GM18526 (cell line): Measurements from ENCODE around the gene RRAD.

Source experiments
- POLR2A ChIP-seq: IDR thresholded peaks from 3 replicates; pipeline ENCODE4 v1.6.1; 2011; ENCODE audit not compliant: insufficient read length; ENCODE audit errors: extremely low read depth

RRAD gene

DNA sequence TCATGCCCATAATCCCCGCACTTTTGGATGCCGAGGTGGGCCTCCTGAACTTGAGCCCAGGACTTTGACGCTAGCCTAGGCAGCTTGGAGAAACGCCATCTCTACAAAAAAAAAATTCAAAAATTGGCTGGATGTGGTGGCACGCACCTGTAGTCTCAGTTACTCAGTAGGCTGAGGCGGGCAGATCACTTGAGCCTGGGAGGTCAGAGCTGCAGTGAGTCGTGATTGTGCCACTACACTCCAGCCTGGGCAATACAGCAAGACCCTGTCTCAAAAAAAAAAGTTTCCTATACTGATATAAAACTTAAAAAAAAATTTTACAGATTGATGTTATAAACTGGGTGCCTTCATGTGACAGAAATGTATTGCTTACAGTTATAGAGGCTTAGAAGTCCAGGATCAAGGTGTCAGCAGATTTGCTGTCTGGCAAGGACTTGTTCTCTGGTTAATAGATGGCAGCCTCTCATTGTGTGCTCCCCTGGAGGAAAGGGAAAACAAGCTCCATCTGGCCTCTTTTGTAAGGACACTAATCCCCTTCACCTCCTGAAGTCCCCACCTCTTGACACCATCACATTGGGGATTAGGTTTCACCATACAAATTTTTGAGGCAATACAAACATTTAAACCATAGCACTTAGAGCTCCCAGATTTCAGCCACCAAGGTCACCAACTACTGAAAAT is 27.2 kb upstream of the RRAD start:
- no peak for TF ChIP-seq POLR2A

DNA sequence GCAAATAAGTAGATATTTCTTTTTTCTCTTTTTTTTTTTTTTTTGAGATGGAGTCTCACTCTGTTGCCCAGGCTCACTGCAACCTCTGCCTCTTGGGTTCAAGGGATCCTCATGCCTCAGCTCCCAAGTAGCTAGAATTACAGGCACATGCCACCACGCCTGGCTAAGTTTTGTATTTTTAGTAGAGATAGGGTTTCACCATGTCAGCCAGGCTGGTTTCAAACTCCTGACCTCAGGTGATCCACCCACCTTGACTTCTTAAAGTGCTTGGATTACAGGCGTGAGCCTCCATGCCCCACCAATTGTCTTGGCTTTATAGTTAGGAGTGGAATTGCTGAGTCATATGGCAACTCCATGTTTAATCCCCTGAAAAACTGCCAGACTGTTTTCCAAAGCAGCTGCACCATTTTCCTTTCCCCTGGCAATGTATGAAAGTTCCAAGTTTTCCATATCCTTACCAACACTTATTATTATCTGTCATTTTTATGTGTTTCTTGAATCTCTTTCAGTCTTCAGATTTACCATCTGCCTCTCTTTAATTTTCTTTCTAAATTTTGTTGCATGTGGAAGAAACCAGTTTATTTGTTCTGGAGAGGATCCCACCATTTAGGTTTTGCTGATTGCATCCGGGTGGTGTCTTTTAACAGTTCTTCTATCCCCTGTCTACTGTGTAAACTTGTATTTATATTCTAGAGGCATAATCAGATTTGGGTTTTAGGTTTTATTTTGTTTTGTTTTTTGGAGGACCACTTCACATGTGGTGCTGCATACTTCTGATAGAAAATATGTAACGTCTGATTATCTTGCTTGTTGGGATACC is 25.8 kb upstream of the RRAD start:
- TF ChIP-seq POLR2A = no peak

DNA sequence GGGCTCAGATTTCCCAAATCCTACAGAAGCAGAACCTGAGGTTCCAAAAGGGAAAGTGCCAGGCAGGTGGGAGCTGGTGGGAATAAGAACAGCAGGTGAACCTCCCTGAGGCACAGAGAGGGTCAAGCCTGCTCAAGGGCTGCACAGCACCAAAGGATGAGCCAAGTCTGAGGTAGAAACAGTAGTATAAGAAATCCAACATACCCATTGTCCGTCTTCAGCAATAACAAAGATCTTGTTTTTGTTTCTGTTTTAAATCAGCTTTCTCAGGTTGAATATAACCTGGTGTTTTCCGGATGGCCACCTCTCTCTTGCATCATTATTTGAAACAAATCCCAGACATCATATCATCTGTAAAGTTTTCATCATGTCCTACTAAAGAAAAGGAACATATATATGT is 25.1 kb upstream of the RRAD start:
- no peak for TF ChIP-seq POLR2A

DNA sequence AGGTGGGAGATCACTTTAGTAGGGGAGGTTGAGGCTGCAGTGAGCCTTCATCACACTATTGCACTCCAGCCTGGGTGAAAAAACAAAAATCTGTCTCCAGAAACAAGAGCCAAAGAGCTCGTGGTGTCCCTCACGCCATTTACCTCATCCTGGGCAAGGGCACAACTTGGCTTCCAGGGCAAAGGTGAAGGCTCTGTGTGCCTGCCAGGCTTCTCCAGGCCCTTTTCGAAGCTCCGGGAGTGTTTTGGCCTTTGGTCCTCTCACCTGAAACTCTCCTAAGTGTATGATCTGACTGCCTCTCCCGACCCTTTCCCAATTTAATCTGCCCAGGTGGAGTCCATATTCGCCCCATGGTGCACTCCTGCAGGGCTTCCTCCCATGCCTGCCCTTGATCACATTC is 24.1 kb upstream of the RRAD start:
- no peak for TF ChIP-seq POLR2A

DNA sequence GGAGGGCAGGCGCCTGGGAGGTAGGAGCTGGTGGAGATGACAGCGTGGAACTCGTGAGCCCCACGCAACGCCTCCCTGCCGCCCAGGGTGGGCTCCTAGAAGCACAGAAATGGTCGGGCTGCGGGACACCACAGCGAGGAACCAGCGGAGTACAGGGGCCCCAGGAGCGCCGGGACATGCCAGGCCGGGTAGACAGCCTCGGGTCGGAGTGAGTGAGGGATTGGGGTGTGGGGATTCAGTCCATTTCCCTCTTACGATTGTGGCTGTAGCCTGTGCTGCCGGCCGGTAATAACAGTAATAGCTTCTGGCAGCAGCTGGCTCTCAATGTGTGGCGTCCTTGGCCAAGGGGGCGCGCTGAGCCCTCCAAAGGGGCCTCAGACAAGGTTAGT is 23.5 kb upstream of the RRAD start:
- TF ChIP-seq POLR2A = no peak

DNA sequence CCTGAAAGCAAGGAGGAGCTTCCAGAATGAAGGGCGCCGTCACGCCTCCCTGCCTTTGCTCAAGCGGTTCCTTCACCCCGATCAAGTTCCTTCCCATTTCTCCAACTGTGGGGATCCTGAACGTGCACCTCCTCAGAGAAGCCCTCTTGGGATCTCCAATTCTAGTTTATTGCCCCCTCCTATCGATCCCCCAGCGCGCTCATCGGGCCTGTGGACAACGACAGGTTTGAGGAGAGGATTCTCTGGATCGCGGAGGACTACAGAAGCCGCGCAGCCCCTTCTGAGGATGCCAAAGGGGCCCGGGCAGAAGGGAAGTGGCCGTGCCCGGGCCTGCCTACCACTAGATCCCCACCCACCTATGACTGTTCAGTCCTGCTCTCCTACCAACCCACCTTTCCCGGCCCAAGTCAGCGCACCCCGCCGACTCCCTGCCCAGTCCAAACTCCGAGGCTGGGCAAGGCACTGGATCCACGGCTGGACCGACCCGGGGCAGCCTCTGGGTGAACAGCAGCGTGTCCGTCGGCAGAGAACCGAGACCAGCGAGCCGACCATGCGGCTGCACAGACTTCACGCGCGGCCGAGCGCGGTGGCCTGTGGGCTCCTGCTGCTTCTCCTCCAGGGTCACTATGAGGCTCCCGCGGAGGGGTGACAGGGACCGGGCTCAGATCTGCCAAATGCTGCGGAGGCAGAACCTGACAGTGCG is 22.9 kb upstream of the RRAD start:
- no peak for TF ChIP-seq POLR2A

DNA sequence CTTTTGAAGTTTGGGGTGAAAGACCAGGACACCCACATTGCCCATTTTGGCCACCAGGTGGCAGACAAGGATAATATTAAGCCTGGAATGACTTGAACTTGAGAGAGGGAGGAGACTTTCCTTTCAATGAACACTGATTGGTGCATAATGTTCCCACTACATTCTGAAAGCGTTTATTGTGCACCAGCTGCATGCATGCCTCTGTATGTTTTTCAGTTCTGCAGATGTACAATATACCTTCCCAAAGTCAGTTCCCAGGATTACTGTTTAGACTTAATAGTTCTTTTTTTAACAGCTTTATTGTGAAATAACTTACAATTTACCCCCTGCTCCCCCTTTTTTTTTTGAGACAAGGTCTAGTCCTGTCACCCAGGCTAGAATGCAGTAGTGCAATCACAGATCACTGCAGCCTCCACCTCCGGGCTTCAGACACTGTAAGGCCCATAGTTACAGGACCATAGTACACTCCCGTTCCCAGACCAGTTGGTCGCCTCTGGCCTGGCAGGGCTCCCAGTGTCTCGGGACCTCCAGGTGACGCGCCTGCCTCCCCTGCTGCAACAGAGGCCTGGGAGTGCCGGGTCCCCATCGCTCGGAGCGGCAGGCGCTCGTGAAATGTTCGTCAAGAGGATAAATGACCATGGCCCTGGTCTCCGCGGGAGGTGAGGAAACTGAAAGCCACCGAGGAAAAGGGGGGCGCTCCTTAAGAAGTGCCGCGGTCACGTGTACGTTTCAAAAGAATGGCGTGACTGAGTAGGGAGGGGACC is 22.1 kb upstream of the RRAD start:
- no peak for TF ChIP-seq POLR2A

DNA sequence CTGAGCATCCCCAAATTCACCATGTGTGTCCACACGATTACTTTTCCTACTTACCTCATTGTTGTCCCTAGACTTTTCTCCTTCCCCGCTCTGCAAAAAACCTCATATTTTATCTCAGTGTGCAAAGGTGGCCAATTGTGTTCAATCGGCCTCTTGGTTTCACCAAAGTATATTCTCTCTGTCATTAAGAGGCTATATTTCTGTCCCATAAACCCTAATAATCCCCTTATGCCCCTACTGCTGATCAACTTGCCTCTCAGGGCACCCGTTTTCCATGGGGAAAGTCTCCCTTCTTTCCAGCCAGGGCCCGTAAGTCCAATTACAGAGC is 21.6 kb upstream of the RRAD start:
- TF ChIP-seq POLR2A = no peak

DNA sequence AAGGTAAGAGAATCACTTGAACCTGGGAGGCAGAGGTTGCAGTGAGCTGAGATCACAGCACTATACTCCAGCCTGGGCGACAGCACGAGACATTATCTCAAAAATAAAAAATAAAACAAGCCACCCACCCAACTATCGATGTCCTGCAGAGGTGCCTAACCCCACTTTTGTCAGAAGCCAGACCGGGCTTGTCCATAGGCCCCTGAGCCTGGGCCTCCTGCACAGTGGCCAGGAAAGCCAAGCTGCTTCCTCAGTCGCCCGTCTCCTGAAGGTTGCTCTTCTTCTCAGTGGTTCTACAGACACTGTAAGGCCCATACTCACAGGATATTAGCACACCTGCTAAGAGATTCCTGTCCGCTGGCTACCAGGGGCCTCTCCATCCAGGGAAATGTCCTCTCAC is 21.2 kb upstream of the RRAD start:
- no peak for TF ChIP-seq POLR2A

DNA sequence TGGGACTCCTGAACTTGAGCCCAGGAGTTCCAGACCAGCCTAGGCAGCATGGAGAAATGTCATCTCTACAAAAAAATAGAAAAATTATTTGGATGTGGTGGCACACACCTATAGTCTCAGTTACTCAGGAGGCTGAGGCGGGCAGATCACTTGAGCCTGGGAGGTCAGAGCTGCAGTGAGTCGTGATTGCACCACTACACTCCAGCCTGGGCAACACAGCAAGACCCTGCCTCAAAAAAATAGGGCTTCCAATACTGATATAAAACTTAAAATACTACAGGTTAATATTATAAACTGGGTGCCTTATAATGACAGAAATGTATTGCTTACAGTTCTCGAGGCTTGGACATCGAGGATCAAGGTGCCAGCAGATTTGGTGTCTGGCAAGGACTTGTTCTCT is 20.6 kb upstream of the RRAD start:
- TF ChIP-seq POLR2A = no peak

DNA sequence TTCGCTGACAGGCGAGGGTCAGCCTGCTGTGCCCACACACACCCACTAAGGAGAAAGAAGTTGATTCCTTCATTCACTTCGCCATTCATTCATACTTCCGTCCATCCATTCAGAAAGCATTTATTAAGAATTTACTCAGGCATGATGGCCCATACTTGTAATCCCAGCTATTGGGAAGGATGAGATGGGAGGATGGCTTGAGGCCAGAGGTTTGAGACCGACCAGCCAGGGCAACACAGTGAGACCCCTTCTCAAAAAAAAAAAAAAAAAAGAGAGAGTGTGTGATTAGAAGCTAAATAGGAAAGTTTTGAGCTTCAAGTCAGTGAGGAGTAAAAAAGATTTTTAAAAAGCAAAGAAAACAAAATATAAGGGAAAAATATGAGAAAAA is 18.7 kb upstream of the RRAD start:
- TF ChIP-seq POLR2A = no peak

DNA sequence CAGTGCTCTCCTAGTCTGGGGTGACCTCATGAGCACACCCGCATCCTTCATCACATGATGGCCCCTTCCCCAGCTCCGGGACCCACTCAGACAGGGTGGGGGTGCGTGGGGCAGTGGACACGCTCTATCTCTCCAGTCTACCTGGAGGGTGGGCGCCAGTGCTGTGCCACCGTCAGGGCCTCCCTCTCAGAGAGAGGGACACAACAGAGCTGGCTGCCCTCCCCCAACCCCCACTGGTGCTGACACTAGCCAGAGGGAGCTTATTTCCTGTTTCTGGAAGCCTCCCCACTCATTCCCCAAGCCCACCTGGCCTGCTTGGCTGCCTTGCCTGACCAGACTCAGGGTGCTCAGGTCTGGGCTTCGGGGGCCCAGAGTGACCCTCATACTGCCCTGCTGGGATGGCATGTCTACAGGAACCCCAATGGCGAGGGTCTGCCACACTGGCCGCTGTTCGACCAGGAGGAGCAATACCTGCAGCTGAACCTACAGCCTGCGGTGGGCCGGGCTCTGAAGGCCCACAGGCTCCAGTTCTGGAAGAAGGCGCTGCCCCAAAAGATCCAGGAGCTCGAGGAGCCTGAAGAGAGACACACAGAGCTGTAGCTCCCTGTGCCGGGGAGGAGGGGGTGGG is 18.2 kb upstream of the RRAD start:
- no peak for TF ChIP-seq POLR2A

DNA sequence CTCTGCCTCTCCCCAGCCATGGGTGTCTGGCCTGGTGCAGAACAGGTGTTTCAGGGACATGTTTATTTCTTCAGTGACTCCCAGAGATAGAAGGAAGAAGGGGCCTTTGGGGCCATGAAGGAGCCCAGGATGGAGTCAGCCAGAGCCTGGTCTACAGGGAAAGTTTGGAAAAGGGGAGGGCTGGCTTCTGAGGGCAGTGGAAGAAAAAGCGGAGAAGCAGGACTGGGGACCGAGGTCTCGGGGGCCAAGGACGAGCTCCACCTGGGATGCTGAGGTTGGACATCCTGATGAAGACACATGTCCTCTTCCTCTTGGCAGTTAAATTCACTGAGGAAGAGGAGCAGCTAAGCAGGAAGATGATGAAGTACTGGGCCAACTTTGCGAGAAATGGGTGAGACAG is 17.6 kb upstream of the RRAD start:
- no peak for TF ChIP-seq POLR2A

DNA sequence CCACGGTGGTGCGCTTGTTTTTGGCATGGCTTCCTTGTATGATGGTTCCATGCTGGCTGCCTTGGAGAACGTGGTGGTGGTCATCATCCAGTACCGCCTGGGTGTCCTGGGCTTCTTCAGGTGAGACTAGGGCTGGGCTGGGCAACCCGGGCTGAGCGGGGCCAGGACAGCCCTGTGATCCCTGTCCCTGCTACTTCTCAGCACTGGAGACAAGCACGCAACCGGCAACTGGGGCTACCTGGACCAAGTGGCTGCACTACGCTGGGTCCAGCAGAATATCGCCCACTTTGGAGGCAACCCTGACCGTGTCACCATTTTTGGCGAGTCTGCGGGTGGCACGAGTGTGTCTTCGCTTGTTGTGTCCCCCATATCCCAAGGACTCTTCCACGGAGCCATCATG is 14.9 kb upstream of the RRAD start:
- no peak for TF ChIP-seq POLR2A

DNA sequence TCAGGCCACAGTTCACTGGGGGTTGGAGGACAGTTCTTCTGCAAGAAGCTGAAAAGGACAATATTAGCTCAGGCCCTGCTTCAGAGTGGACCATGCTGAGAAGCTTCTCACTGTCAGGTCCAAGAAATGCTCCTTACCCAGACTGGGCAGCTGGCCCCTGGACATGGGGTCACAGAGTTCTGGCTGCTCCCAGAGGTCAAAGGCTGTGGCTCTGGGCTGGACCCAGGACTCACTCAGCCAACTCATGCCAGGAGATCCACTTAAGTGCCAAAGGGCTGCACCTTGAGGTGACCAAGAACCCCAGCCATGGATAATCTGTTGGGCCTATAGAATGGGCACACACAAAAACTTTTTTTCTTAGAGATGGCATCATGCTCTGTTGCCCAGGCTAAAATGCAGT is 14.0 kb upstream of the RRAD start:
- TF ChIP-seq POLR2A = no peak
